Kidney epithelial cell (primary cell): ENCODE results near the gene CBLIF. TPM values are rescaled to one million over a fixed set of nuclear protein-coding genes. Genes with fewer than 3 reads are reported as not detected.
"Not testable (repeated sequence)": the region's sequence is repeated elsewhere in the genome, so short reads cannot be mapped to it uniquely, and the experiment has no call there.

Source experiments
- DNase-seq: peaks from one replicate; pipeline ENCODE4 v3.0.0-alpha.2; 2010; ENCODE audit warnings: low read depth
- H3K27me3 ChIP-seq: 2 replicates; pipeline ENCODE4 v1.6.0; 2011; ENCODE audit warnings: low read length; ENCODE audit not compliant: control insufficient read depth, insufficient read depth
- H3K36me3 ChIP-seq: 2 replicates; pipeline ENCODE4 v1.5.1; 2011; ENCODE audit warnings: low read length; ENCODE audit not compliant: control insufficient read depth, insufficient read depth
- H3K4me3 ChIP-seq: 2 replicates; pipeline ENCODE4 v1.5.1; 2011; ENCODE audit warnings: low read depth, mild to moderate bottlenecking, control low read depth, low read length
- total RNA-seq: library from RNA; depleted of rRNA; stranded (reverse); fragments of >200 nt; gene quantifications from 2 replicates; pipeline ENCODE4 v1.2.3, GENCODE V29; 2015
- TF ChIP-seq, protein P1 (sequence below): IDR thresholded peaks from 2 replicates; pipeline ENCODE4 v1.5.1; 2011; ENCODE audit warnings: mild to moderate bottlenecking, moderate library complexity, low read length, control low read depth, inconsistent platforms; ENCODE audit not compliant: insufficient read depth, poor library complexity, severe bottlenecking

CBLIF gene
- total RNA-seq, 1 donor from 2014 or later, result not detected

DNA sequence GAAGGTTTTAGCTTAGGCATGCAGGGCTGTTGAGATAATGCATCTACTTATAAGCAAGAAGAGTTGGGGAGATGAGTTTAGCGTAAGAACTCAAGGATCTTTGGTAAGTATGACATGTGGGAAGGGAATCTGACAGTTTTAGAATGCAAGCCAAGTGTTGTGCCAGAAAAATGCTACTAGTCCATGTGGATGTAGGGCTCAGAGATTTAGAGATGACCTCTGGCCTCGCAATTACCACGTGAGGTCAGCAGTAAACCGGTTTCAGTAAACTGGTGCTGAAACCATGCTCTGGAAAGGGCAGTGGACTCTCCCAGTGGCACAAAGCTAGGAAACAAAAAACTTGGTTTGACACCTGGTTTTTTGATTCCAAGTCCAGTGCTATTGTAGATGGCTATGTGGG is 53.7 kb downstream of the CBLIF start:
- no peaks in the 10 kb centered on the region for H3K27me3 ChIP-seq
- peaks cover 6% of the 10 kb centered on the region for H3K36me3 ChIP-seq
- H3K4me3 ChIP-seq, result no peak overlapping the region
- TF ChIP-seq, protein P1, sequence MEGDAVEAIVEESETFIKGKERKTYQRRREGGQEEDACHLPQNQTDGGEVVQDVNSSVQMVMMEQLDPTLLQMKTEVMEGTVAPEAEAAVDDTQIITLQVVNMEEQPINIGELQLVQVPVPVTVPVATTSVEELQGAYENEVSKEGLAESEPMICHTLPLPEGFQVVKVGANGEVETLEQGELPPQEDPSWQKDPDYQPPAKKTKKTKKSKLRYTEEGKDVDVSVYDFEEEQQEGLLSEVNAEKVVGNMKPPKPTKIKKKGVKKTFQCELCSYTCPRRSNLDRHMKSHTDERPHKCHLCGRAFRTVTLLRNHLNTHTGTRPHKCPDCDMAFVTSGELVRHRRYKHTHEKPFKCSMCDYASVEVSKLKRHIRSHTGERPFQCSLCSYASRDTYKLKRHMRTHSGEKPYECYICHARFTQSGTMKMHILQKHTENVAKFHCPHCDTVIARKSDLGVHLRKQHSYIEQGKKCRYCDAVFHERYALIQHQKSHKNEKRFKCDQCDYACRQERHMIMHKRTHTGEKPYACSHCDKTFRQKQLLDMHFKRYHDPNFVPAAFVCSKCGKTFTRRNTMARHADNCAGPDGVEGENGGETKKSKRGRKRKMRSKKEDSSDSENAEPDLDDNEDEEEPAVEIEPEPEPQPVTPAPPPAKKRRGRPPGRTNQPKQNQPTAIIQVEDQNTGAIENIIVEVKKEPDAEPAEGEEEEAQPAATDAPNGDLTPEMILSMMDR, result no peak
- no peak for DNase-seq

- peaks cover 3% of the 10 kb centered on the region for H3K36me3 ChIP-seq
- TF ChIP-seq, protein P1, result no peak
- H3K4me3 ChIP-seq, result no peak overlapping the region
- no peak for DNase-seq
- H3K27me3 ChIP-seq, result no peaks in the 10 kb centered on the region
Observed at GRCh38 chr11:59787816-59788215, 57.5 kb downstream of the CBLIF start.

DNA sequence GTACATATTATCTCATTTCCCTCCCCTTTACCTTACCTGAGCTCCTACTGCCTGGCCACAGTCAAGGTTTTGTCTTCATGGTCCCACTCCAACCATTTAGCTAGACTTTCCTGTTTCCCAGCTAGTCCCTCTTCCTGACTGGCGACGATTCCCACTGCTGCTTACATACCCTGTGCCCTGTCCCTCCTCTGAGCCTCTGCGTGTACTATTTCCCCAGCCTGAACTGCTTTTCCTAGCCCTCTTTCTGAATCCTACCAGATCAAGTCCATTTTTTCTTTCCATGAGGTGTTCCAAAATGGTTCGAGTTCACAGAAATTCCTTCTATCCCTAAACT is 58.1 kb downstream of the CBLIF start:
- H3K36me3 ChIP-seq, result peaks cover 1% of the 10 kb centered on the region

GRCh38 chr11:59785818-59786217 is 59.5 kb downstream of the CBLIF start:
- Histone ChIP-seq H3K36me3 (no peaks in the 10 kb centered on the region), H3K4me3 (no peak overlapping the region), H3K27me3 (no peaks in the 10 kb centered on the region)
- DNase-seq, result no peak
- TF ChIP-seq, protein P1, result no peak

More for the DNA sequence above, 58.1 kb downstream of the CBLIF start:
- TF ChIP-seq, protein P1, result no peak
- no peak for DNase-seq
- H3K27me3 ChIP-seq, result no peaks in the 10 kb centered on the region
- no peak overlapping the region for H3K4me3 ChIP-seq

GRCh38 chr11:59784441-59784840 is 60.9 kb downstream of the CBLIF start:
- H3K36me3 ChIP-seq, DNase-seq, H3K4me3 ChIP-seq, H3K27me3 ChIP-seq: not testable (repeated sequence)

- Histone ChIP-seq H3K36me3 (peaks cover 1% of the 10 kb centered on the region), H3K4me3 (no peak overlapping the region), H3K27me3 (no peaks in the 10 kb centered on the region)
- no peak for DNase-seq
- TF ChIP-seq, protein P1, result no peak
Observed at GRCh38 chr11:59783632-59784090, 61.6 kb downstream of the CBLIF start.
